ENCODE results near the gene DMRTA2. TPM values are rescaled to one million over a fixed set of nuclear protein-coding genes. Genes with fewer than 3 reads are reported as not detected.

DMRTA2 gene
- total RNA-seq, 2 donors from 2014 or later: 1.2 to 2.4 TPM

- WGBS, 2 experiments (ENCODE audit: insufficient coverage in 1 of 2, insufficient read length in 1 of 2): 0 to 3% methylated on average over 21 to 64 of the region's 64 CpGs
- H3K36me3 Mint-ChIP-seq (ENCODE audit: low read depth): no peaks in the 10 kb centered on the region
- H3K36me3 ChIP-seq (ENCODE audit: control insufficient read depth, insufficient read depth, low read length): no peaks in the 10 kb centered on the region
- H3K27ac ChIP-seq (ENCODE audit: low read depth, low read length): no peak overlapping the region
- peak overlapping the region; percentile 48 for H3K4me3 Mint-ChIP-seq
- H3K4me1 ChIP-seq (ENCODE audit: control insufficient read depth, insufficient read depth, low read length): no peaks in the 10 kb centered on the region
- peaks cover 95% of the 10 kb centered on the region for H3K27me3 Mint-ChIP-seq (ENCODE audit: insufficient read depth)
- H3K27ac Mint-ChIP-seq: no peak overlapping the region
- H3K9ac ChIP-seq (ENCODE audit: extremely low read depth, low read length, poor library complexity, severe bottlenecking): no peak overlapping the region
- H3K4me1 Mint-ChIP-seq: peaks cover 23% of the 10 kb centered on the region
- no peak for TF ChIP-seq CTCF (conservative IDR thresholded peaks at IDR 0.05)
- peak; percentile 75 for DNase-seq
- H3K4me3 ChIP-seq (ENCODE audit: low read length): no peak overlapping the region
- H3K27me3 ChIP-seq (ENCODE audit: control insufficient read depth, insufficient read depth, low read length, poor library complexity, severe bottlenecking): peaks cover 100% of the 10 kb centered on the region
- H3K9me3 ChIP-seq (ENCODE audit: control insufficient read depth, low read length): no peaks in the 10 kb centered on the region
- H3K9me3 Mint-ChIP-seq: peaks cover under 1% of the 10 kb centered on the region
Measured at GRCh38 chr1:50418600-50419109, 4.6 kb downstream of the DMRTA2 start.

GRCh38 chr1:50417946-50418599 lies 5.2 kb downstream of the DMRTA2 start:
- Mint-ChIP-seq H3K27me3 (ENCODE audit: insufficient read depth) (peaks cover 95% of the 10 kb centered on the region), H3K4me1 (peaks cover 20% of the 10 kb centered on the region), H3K4me3 (peak overlapping the region; percentile 48), H3K27ac (no peak overlapping the region), H3K36me3 (ENCODE audit: low read depth) (peaks cover under 1% of the 10 kb centered on the region), H3K9me3 (peaks cover 5% of the 10 kb centered on the region)
- H3K27ac ChIP-seq (ENCODE audit: low read depth, low read length): no peak overlapping the region
- peaks cover under 1% of the 10 kb centered on the region for H3K9me3 ChIP-seq (ENCODE audit: control insufficient read depth, low read length)
- H3K4me1 ChIP-seq (ENCODE audit: control insufficient read depth, insufficient read depth, low read length): no peaks in the 10 kb centered on the region
- TF ChIP-seq CTCF (conservative IDR thresholded peaks at IDR 0.05): no peak
- peaks cover 100% of the 10 kb centered on the region for H3K27me3 ChIP-seq (ENCODE audit: control insufficient read depth, insufficient read depth, low read length, poor library complexity, severe bottlenecking)
- H3K36me3 ChIP-seq (ENCODE audit: control insufficient read depth, insufficient read depth, low read length): no peaks in the 10 kb centered on the region
- no peak overlapping the region for H3K4me3 ChIP-seq (ENCODE audit: low read length)
- no peak overlapping the region for H3K9ac ChIP-seq (ENCODE audit: extremely low read depth, low read length, poor library complexity, severe bottlenecking)
- DNase-seq: no peak
- WGBS, 2 experiments (ENCODE audit: insufficient coverage in 1 of 2, insufficient read length in 1 of 2): 0 to 11% methylated on average over 1 to 19 of the region's 20 CpGs

GRCh38 chr1:50417507-50417906 lies 5.7 kb downstream of the DMRTA2 start:
- no peaks in the 10 kb centered on the region for H3K36me3 ChIP-seq (ENCODE audit: control insufficient read depth, insufficient read depth, low read length)
- H3K9me3 Mint-ChIP-seq: peaks cover 8% of the 10 kb centered on the region
- H3K9me3 ChIP-seq (ENCODE audit: control insufficient read depth, low read length): peaks cover 6% of the 10 kb centered on the region
- H3K4me1 Mint-ChIP-seq: peaks cover 15% of the 10 kb centered on the region
- H3K27me3 ChIP-seq (ENCODE audit: control insufficient read depth, insufficient read depth, low read length, poor library complexity, severe bottlenecking): peaks cover 100% of the 10 kb centered on the region
- no peaks in the 10 kb centered on the region for H3K4me1 ChIP-seq (ENCODE audit: control insufficient read depth, insufficient read depth, low read length)
- H3K36me3 Mint-ChIP-seq (ENCODE audit: low read depth): peaks cover 3% of the 10 kb centered on the region
- H3K4me3 Mint-ChIP-seq: peak overlapping the region; percentile 46
- H3K27ac Mint-ChIP-seq: no peak overlapping the region
- no peak for TF ChIP-seq CTCF (conservative IDR thresholded peaks at IDR 0.05)
- H3K27ac ChIP-seq (ENCODE audit: low read depth, low read length): no peak overlapping the region
- H3K4me3 ChIP-seq (ENCODE audit: low read length): peak overlapping the region; percentile 71
- DNase-seq: peak; percentile 70
- WGBS, 2 experiments (ENCODE audit: insufficient coverage in 1 of 2, insufficient read length in 1 of 2): 5 to 7% methylated on average over 8 to 23 of the region's 23 CpGs
- H3K9ac ChIP-seq (ENCODE audit: extremely low read depth, low read length, poor library complexity, severe bottlenecking): no peak overlapping the region
- peaks cover 95% of the 10 kb centered on the region for H3K27me3 Mint-ChIP-seq (ENCODE audit: insufficient read depth)

Measured in endodermal cell (in vitro differentiated cells).